ENCODE data around the gene PDE6G.

GRCh38 chr17:81656118-81656743 lies at the start of gene PDE6G:
- TF ChIP-seq, protein P1, sequence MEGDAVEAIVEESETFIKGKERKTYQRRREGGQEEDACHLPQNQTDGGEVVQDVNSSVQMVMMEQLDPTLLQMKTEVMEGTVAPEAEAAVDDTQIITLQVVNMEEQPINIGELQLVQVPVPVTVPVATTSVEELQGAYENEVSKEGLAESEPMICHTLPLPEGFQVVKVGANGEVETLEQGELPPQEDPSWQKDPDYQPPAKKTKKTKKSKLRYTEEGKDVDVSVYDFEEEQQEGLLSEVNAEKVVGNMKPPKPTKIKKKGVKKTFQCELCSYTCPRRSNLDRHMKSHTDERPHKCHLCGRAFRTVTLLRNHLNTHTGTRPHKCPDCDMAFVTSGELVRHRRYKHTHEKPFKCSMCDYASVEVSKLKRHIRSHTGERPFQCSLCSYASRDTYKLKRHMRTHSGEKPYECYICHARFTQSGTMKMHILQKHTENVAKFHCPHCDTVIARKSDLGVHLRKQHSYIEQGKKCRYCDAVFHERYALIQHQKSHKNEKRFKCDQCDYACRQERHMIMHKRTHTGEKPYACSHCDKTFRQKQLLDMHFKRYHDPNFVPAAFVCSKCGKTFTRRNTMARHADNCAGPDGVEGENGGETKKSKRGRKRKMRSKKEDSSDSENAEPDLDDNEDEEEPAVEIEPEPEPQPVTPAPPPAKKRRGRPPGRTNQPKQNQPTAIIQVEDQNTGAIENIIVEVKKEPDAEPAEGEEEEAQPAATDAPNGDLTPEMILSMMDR (IDR thresholded peaks at IDR 0.05): no peak
- TF ChIP-seq POLR2AphosphoS5 (IDR thresholded peaks at IDR 0.05; ENCODE audit: low read depth, low read length) (no peak), REST (IDR thresholded peaks at IDR 0.05; ENCODE audit: insufficient read depth in 1 of 2, low read depth in 2 of 2, low read length in 1 of 2) (no peak), SIN3A (IDR thresholded peaks at IDR 0.05; ENCODE audit: borderline replicate concordance, insufficient read depth, low read depth, low read length) (no peak), TCF7L2 (IDR thresholded peaks at IDR 0.05; ENCODE audit: low read depth, low read length) (no peak)
